GM19455 (cell line): Measurements from ENCODE around the gene TTC4.
A peak's percentile ranks its signal among the peaks of the same experiment; 100 is the strongest.
"Not testable (repeated sequence)": the region's sequence is repeated elsewhere in the genome, so short reads cannot be mapped to it uniquely, and the experiment has no call there.

Source experiments
- ATAC-seq: cut with Tn5 transposase; IDR thresholded peaks from one replicate; pipeline ENCODE4 v1.9.1; 2021; ENCODE audit not compliant: unreplicated experiment

TTC4 gene

DNA sequence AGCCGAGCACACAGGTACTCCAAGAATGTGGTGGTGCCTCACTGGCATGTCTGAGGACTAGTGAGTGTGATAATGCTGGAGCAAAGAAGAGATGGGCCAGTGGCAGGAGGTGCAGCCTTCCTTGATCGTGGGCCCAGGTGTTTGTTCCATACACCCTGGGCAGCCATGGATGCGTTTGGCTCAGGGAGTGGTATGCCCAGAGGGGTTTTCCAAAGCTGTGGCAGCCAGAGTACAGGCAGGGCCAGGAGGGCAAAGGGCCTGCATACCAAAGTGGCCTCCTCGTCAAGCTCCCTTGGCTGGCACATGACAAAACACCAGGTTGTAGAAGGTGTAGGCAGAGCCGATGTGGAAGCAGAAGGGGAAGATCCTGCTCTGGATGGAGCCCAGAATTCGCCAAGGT, 29.6 kb downstream of the TTC4 start:
- ATAC-seq = no peak

DNA sequence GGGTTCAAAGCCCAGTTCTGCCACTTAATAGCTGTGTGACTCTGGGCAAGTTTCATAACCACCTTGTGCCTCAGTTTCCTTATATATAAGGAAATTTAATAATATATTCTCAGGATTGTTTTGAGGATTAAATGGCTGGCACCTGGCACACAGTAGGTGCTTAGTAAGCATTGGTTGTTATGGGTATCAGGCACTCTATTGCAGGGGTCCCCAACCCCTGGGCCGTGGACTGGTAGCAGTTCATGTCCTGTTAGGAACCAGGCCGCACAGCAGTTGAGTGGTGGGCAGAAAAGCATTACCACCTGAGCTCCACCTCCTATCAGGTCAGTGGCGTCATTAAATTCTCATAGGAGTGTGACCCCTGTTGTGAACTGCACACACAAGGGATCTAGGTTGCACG, 30.2 kb downstream of the TTC4 start:
- ATAC-seq = no peak

DNA sequence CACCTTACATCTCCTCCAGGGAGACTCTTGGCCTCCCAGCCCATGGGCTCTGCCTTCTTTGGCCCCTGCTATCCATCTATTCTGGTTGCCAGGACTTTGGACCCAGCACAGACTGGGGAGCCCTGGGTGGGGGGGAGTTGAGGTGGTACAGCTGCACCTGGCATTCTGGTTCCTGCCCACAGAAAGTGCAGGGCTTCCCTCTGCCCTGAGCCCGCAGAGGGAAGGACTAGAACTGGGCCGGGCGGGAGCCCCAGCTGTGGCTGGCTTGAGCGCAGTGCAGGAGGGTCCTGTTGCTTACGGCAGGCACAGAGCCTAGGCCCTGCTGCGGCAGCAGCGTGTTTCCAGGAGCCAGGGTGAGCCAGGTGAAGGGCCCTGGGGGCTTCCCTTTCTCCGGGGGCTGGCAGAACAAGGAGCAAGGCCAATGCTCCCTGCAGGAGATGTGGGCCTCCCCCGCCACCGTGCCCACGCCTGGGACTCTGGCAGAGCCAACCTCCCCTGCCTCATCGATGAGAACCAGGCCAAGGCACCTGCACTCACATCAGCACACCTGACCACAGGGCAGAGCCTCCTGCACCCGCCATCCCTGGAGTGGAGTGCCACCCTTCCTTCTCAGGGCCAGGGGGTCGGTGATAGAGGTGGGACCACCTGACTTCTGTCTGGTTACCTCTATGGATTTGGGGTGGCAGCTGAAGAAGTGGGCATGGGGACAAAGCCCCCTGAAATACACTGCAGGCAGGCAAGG, 32.6 kb downstream of the TTC4 start:
- no peak for ATAC-seq

DNA sequence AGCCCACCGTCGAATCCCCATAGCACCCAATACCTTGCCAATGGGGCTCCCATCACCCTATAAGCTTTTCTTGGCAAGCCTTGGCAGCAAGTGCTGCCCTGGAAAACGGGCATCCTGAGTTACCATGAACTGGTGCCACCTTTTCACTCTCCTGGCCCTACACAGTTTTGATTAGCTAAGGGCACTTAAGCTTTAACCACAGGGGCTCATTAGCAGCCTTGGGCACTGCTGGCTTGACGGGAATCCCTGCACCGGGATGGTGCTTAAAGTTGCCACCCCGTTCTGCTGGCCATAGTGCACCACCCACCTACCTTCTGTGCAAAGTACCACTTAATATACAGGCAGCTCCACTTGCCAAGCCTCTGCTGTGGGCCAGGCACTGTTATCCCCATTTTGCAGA, 34.9 kb downstream of the TTC4 start:
- ATAC-seq = no peak

DNA sequence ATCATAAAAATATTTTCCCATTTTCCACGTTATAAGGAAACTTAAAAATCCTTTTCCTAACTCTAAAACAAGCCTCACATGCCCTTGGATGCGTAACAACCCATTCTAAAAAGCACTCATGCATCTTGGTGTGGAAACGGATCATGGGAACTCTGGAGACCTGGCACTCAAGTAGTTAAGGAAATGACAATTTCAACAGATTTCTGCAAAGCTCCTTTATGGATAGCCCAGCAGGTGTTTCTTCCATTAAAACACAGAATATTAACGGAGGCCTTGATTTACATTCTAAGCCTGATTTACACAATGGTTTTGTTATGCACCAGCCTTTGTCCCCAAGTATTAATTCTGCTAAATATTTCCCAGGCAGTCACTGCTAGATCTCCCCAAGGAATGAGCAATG, 35.8 kb downstream of the TTC4 start:
- ATAC-seq = no peak

DNA sequence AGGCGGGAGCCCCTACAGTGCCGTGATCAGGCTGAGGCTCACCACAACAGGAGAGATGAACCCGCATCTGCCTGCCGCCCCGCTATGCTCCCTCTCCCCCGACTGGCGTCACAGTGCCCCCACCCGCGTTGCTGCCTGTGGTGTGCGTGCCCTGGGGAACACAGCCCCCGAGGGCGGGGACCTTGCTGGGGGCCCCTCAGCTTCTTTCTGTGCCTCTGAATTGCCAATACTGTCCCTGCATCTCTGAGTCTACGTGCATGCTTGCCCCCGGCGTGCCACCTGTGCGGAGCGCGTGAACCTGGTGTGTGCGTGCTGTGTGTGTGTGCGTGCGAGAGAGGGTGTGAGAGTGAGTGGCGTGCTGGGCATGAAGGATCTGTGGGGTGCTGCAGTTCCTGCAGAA, 38.4 kb downstream of the TTC4 start:
- ATAC-seq = no peak

DNA sequence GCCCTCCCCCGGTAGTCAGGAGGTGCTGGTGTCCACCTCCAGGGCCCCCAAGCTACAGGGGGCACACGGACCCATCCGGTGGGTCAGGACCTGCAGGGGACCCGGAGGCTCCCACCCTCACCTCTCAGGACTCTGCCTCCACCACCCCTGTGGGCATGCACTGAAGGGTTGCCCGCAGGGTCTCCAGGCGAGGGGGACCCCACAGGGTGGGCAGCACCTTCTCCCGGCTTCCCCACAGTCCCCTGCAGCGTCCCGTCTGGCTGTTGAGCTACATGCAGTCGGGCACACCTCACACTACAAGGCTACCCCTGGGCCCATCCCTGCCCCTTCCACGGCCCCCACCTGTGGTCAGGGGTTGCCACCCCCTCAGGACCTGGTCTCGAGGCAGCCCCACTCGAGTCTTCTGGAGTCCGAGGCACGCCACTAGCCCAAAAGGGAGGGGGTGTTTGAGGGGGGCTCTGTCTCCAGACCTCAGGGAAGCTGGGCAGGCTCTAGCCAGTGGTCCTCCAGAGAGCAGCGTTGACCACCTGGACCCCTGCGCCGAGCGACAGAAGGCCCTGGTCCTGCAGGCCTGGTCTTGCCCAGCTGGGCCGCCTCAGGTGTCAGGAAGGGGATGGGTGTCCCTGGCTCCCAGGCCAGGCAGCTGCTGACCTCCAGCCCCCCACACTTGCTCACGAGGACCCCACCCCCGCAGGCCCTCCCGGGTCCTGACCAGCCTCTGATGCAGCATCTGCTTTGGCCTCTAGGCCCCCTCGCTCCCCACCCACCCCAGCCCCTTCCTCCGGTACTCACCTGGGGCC, 39.0 kb downstream of the TTC4 start:
- no peak for ATAC-seq

DNA sequence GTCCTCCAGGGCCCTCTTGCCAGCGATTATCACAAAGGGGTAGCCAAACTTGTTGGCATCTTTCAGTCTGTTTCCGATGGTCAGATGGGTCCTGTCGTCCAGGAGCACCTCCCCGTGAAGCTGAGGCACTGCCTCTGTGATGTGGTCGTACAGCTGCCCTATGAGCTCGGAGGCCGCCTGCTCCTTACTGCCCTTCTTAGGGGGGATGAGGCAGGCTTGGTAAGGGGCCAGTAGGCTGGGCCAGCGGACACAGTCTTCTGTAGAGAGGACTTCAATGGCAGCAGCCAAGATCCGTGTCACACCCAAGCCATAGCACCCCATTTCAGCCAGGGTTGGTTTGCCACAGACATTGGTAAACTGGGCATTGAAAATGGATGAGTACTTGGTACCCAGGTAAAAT, 42.2 kb downstream of the TTC4 start:
- no peak for ATAC-seq

DNA sequence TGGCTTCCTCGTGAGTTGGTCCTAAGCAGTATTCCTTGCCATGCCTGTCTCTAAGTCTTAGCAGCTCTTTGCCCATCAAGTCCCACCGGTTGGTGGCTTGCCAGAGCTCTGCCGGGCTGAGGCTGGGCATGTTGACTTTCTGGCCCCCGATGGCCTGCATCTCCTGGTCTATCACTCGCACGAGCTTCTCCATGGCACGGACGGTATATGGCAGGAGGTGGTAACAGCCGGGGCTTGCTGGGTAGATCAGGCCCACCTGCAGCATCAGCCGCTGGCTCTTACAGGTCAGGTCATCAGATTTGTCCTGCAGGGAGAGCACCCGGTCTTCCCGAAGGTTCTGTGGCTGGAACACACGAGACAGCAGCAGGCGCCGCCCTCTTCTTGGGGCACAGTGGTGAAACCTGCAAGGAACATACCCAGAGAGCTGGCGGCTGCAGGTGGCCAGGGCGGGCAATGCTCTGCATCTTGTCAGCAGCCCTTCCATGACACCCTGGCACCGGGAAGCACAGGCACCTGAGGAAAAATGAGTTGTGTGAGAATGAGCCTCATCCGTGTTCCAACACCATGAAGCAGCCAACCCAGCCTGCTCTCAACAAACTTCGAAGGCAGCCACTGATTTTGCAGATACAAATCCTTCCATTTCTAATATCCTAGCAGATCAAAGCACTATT, 43.2 kb downstream of the TTC4 start:
- no peak for ATAC-seq

DNA sequence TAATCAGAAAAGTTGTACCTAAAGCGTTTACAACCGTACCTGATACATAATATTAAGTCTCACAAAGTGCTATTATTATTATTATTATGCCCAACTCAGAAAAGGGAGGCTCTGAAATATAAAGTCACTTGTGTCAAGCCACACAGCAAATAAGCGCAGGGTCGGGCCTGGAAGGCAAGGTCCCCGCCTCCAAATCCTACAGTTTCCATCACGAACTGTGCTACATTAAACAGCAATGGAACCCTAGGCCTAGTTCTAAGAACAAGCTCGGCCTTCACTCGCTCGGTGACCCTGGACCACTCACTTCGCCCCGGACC, 48.1 kb downstream of the TTC4 start:
- ATAC-seq = no peak

DNA sequence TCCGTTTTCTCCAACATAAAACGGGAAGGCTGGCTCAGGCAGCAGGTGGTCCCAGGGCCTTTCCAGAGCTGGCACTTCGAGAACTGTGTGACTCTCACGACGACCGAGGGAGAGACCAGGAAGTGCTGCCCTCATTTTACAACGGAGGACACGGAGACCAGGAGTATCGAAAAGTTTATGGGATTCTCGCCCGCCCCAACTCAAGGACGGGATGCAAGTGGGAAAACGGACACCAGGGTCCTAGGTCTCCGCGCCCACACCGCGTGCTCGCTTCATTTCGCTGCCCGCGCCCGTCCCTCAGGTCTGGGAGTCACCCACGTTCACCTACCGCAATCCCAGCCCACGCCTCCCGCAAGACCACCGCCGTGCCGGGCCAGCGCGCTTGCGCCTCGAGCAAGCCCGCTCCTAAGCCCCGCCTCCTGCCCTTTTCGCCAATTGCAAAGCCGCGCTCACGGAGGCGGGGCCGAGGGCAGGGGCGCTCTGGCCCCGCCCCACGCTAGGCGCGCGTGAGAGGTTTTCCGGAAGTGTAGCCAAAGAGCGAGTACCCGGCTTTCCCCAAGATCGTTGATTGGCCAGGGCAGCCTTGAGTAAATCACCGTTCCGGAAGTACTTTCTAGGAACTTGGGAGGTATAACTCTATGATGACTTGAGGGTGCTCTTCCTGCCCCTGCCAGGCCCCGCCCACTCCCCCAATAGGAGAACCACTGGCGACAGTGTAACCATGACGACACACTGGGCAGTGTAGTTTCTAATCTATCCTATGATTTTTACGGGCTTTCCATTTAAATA, 48.7 kb downstream of the TTC4 start, which contains the start of gene PARS2:
PARS2 (minus strand) TSS at position 391 of the 789 bp plus-strand sequence. CDS start 5,362 bp downstream, outside the sequence.
- ATAC-seq = peak; percentile 93

DNA sequence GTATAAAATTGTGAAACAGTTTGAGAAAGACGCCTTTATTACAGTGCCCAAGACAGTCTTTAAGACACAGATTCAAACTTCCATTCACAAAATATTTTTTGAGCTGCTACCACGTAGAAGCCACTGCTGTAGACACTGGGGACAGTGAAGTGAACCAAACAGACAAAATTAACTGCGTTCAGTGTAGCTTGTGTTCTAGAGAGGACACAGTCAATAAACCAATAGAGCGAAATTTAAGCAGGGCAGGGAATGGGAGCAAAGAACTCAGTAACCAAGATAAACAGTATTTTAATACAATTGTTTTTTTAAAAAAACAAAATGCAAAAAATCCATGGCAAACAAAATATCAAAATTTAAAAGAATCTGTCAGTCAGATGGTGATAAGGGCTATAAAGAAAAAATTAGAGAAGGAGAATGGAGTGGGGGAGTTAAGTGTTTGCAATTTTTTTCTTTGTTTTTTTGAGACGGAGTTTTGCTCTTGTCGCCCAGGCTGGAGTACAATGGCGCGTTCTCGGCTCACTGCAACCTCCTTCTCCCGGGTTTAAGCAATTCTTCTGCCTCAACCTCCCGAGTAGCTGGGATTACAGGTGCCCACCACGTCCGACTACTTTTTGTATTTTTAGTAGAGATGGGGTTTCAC, 49.4 kb downstream of the TTC4 start:
- peak; percentile 30 for ATAC-seq

DNA sequence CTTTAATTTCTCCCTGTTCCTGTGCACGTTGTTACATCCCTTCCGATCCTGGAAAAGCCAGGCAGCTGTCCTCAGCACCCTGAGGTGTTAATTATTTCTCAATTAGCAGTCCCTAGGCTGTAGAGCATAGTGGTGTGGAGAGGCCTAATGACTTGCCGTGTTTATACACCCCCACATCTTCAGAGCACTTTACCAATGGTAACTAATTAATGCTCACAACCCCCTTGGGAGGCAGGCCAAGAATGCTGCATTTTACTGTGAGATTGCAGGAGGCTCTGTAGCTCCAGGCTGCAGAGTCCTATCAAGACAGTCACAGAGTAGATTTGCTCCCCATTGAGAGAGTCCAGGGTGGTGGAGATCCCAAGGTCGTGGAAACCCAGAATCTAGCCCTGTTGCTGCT, 51.1 kb downstream of the TTC4 start:
- no peak for ATAC-seq

DNA sequence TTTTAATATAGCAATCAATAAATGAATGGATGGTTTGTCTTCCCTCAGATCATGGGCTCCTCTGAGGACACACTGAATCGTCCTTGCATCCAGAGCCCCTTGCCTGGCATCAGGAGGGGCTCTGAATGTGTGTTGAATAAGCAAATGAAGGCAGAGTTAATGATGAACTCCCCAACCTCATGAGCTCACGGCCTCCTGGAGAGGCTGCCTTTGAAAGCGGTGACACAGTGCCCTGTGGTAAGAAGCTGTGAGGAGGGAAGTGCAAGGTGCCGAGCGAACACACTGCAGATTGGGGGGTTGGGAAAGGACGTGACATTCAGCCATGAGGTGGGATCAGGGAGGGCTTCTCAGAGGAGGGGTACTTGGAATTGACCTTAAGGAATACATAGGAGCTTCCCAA, 51.9 kb downstream of the TTC4 start:
- ATAC-seq = no peak

DNA sequence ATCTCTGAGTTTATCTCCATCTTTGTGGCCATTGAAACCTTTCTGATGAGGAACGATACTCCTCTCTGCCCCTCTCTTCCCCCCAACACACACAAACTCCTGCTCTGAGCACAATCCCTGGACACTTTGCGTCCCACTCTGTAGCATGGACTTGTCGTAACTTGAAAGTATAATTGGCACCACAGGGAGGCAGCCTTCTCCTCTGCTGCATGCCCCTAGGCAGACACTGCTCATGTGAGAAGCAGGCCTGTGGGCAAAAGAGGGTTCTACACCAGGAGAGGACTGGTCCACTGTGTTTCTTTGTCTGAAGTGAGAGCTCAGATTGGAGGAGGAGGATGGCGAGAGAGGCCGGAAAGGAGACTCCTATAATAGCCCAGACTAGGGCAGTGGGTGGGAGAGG, 52.4 kb downstream of the TTC4 start:
- no peak for ATAC-seq

DNA sequence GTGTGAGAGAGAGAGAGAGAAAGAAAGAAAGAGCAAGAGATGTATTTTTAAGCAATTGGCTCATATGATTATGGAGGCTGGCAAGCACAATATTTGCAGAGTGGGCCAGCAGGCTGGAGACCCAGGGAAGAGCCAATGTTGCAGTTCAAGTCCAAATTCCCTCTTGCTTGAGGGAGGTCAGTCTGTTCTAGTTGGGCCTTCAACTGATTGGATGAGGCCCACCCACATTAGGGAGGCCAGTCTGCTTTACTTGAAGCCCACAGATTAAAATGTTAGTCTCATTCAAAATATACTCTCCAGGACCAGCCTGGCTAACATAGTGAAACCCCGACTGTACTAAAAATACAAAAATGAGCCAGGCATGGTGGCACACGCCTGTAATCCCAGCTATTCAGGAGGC, 57.3 kb downstream of the TTC4 start:
- no peak for ATAC-seq

DNA sequence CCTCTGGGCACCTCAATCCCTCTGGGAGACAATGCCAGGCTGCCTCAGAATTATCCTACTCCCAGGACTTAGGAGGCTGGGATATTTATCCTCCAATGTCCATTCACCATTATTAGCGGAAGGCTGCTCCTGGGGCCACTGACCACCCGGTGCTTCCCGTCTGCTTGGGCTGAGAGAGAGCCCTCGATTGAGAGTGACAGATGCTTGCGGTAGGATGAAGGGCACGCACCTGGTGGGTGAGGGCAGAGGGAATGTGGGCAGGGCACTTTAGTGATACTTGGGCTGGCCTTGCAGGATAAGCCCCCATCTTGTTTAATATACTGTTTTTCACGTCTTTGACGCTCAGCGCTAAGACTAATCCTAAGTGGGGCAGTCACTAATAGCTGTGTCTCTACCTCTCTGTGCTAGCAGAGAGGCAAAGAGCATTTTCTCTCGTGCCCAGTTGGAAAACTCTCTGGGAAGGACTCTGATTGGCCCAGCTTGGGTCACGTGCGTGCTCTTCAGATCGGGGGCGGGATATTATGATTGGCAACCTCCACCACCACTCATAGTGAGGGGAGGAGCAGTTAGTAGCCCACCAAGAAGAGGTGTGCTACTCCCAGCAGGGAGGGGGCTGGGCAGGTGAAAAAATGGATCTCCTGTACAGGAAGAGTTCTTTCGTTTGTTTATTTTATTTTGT, 59.3 kb downstream of the TTC4 start:
- no peak for ATAC-seq

DNA sequence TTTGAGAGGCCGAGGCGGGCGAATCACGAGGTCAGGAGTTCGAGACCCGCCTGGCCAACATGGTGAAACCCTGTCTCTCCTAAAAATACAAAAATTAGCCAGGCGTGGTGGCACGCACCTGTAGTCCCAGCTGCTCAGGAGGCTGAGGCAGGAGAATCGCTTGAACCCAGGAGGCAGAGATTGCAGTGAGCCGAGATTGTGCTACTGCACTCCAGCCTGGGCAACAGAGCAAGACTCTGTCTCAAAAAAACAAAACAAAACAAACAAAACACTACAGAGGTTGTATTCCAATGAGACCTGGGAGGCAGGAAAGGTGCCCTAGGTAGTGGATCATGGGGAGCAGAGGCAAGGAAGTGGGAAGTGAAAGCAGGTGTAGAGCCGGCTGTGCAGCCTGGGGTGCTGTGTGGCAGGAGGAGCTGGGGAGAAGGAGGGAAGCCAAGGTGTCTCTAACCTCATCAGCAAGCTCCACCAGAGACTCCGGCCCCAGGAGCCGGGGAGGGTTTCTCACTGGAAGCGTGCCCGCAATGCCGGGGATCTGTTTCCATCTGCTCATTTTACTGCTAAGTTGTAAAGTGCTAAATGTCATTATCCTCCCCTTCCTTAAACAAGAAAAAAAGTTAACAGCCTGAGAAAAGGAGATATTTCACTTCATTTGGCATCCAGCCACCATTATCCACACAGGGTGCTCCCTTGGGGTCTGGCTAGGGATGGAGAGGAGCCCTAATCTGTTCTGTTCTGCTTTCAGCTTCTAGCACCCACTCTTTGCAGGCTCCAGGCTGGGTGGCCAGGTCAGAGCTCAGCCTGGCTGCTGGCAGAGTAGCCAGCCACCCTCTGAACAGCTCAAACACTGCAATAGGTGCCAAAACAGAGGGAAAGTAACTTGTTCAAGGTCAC, 60.4 kb downstream of the TTC4 start:
- not testable (repeated sequence) for ATAC-seq

DNA sequence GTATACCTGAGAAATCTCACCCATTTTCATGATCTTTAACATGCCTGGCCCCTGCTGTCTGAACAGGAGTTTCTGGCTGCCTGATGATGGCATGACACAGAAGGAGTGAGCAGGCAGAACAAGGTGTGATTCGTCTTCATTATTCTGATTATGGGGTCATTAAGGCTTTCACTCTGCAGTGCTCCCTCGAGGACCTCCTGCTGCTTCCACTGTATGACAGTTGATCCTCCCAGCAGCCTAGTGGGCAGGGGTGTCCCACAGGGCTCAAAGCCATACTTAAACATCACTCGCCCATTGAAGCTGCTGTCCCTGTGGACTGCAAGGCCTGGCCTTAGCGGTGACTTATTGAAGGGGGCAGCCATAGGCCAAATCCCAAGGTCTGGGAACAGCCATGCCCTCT, 61.4 kb downstream of the TTC4 start:
- no peak for ATAC-seq
